Left ventricle myocardium inferior (tissue), 1 donor: ENCODE measurements around the gene ARHGEF12. TPM values are rescaled to one million over a fixed set of nuclear protein-coding genes. Genes with fewer than 3 reads are reported as not detected.

ENCODE experiments used
- DNase-seq: peaks from one replicate; pipeline ENCODE4 v3.0.0-alpha.2; 2020
- H3K27ac ChIP-seq: fragments of 200-600 bp; replicated peaks from 2 replicates; pipeline ENCODE4 v1.8.0; 2021
- H3K27me3 ChIP-seq: fragments of 200-600 bp; 2 replicates; pipeline ENCODE4 v1.8.0; 2021; ENCODE audit warnings: low read depth
- H3K36me3 ChIP-seq: fragments of 200-600 bp; 2 replicates; pipeline ENCODE4 v1.8.0; 2021
- H3K4me1 ChIP-seq: fragments of 200-600 bp; 2 replicates; pipeline ENCODE4 v1.8.0; 2021
- H3K4me3 ChIP-seq: fragments of 200-600 bp; 2 replicates; pipeline ENCODE4 v1.8.0; 2021; ENCODE audit warnings: mild to moderate bottlenecking, moderate library complexity
- H3K9me3 ChIP-seq: fragments of 200-600 bp; replicated peaks from 2 replicates; pipeline ENCODE4 v1.8.0; 2021
- CTCF ChIP-seq: fragments of 200-600 bp; IDR thresholded peaks from 2 replicates; pipeline ENCODE4 v1.8.0; 2021; ENCODE audit warnings: antibody characterized with exemption, mild to moderate bottlenecking, borderline replicate concordance
- intact Hi-C: fragments of 100-400 bp; cut with micrococcal nuclease; formaldehyde crosslinking; loops from one replicate; pipeline ENCODE4 v1.11.0; 2022
- total RNA-seq: library from RNA; stranded (reverse); fragmentation: NEBNext Ultra II Directional; extraction: Animal tissue kit (Norgen Biotek cat#: 25700); gene quantifications from one replicate; pipeline ENCODE4 v1.2.1, GENCODE V29; 2021
- donor health status: DM: no; HTN: yes; CAD: no; lungs with severe emphysema.

Gene ARHGEF12
- total RNA-seq, 1 donor from 2014 or later: 92.9 TPM

- DNase-seq: no peak
- H3K27me3 ChIP-seq: peaks cover 57% of the 10 kb centered on the region
- no peak overlapping the region for H3K4me3 ChIP-seq
- H3K4me1 ChIP-seq: peaks cover 11% of the 10 kb centered on the region
- no peaks in the 10 kb centered on the region for H3K36me3 ChIP-seq
- TF ChIP-seq CTCF: no peak
- intact Hi-C loops: no loop called here
- H3K9me3 ChIP-seq: no peaks in the 10 kb centered on the region
- no peak overlapping the region for H3K27ac ChIP-seq
Measured at GRCh38 chr11:120532082-120532831, 196.0 kb downstream of the ARHGEF12 start.

- Histone ChIP-seq H3K27me3 (peaks cover 52% of the 10 kb centered on the region), H3K27ac (no peak overlapping the region), H3K4me3 (no peak overlapping the region), H3K36me3 (no peaks in the 10 kb centered on the region), H3K9me3 (no peaks in the 10 kb centered on the region), H3K4me1 (peaks cover 11% of the 10 kb centered on the region)
- intact Hi-C loops: no loop called here
- TF ChIP-seq CTCF: no peak
- DNase-seq: no peak
Measured at GRCh38 chr11:120532832-120533196, 196.6 kb downstream of the ARHGEF12 start.

GRCh38 chr11:120536091-120536796 is 200.0 kb downstream of the ARHGEF12 start:
- H3K9me3 ChIP-seq: no peaks in the 10 kb centered on the region
- H3K27ac ChIP-seq: no peak overlapping the region
- peaks cover 29% of the 10 kb centered on the region for H3K27me3 ChIP-seq
- H3K4me3 ChIP-seq: no peak overlapping the region
- intact Hi-C loops: no loop called here
- no peak for TF ChIP-seq CTCF
- DNase-seq: no peak
- peaks cover 23% of the 10 kb centered on the region for H3K4me1 ChIP-seq
- H3K36me3 ChIP-seq: no peaks in the 10 kb centered on the region

GRCh38 chr11:120536797-120537169 is 200.6 kb downstream of the ARHGEF12 start:
- Histone ChIP-seq H3K9me3 (peaks cover 4% of the 10 kb centered on the region), H3K27ac (no peak overlapping the region), H3K4me1 (peaks cover 23% of the 10 kb centered on the region), H3K27me3 (peaks cover 23% of the 10 kb centered on the region), H3K36me3 (no peaks in the 10 kb centered on the region), H3K4me3 (no peak overlapping the region)
- TF ChIP-seq CTCF: no peak
- DNase-seq: no peak
- intact Hi-C loops: no loop called here

- Histone ChIP-seq H3K4me3 (no peak overlapping the region), H3K4me1 (peaks cover 13% of the 10 kb centered on the region), H3K36me3 (no peaks in the 10 kb centered on the region), H3K27ac (no peak overlapping the region), H3K9me3 (peaks cover 10% of the 10 kb centered on the region), H3K27me3 (peaks cover 11% of the 10 kb centered on the region)
- DNase-seq: no peak
- intact Hi-C loops: no loop called here
- TF ChIP-seq CTCF: no peak
Measured at GRCh38 chr11:120537996-120538395, 201.8 kb downstream of the ARHGEF12 start.
